ENCODE results near the gene RBCK1. TPM values are rescaled to one million over a fixed set of nuclear protein-coding genes. Genes with fewer than 3 reads are reported as not detected.

Gene RBCK1
- total RNA-seq, 1 donor from 2014 or later: 67.0 TPM

DNA sequence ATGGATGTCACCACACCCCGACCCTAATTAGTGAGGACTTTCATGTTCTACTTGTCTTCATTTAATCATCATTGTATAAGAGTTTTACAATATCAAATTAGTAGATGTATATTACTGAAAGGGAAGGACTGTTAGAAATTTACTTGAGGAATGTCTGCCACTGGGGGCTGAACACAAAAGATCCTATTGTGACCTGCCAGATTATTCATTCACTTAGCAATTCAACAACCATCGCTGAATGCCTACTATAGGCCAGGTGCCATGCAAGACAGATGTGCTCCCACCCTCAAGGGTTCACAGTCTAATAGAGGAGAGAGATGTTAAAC is 8.0 kb upstream of the RBCK1 start:
- H3K4me1 ChIP-seq: no peaks in the 10 kb centered on the region
- H3K36me3 ChIP-seq: peaks cover 0 to 14% of the 10 kb centered on the region in 2 donors
- no peak overlapping the region for H3K27ac ChIP-seq
- TF ChIP-seq POLR2AphosphoS5 (IDR thresholded peaks at IDR 0.05; ENCODE audit: insufficient read depth in 1 of 2, low read depth in 1 of 2) (no peak), POLR2A (IDR thresholded peaks at IDR 0.05) (no peak)
- TF ChIP-seq, protein P1, sequence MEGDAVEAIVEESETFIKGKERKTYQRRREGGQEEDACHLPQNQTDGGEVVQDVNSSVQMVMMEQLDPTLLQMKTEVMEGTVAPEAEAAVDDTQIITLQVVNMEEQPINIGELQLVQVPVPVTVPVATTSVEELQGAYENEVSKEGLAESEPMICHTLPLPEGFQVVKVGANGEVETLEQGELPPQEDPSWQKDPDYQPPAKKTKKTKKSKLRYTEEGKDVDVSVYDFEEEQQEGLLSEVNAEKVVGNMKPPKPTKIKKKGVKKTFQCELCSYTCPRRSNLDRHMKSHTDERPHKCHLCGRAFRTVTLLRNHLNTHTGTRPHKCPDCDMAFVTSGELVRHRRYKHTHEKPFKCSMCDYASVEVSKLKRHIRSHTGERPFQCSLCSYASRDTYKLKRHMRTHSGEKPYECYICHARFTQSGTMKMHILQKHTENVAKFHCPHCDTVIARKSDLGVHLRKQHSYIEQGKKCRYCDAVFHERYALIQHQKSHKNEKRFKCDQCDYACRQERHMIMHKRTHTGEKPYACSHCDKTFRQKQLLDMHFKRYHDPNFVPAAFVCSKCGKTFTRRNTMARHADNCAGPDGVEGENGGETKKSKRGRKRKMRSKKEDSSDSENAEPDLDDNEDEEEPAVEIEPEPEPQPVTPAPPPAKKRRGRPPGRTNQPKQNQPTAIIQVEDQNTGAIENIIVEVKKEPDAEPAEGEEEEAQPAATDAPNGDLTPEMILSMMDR (IDR thresholded peaks at IDR 0.05): no peak
- no peak overlapping the region for H3K4me3 ChIP-seq
- intact Hi-C loops (cut with DNase I): loop anchor here (10.0 kb wide), 1 partner anchor 55 kb away; the partner anchor contains the start of gene NRSN2
- no peaks in the 10 kb centered on the region for H3K9me3 ChIP-seq
- no peak for DNase-seq (ENCODE audit: extremely low spot score in 2 of 2)
- H3K27me3 ChIP-seq: no peaks in the 10 kb centered on the region

GRCh38 chr20:400454-401275 is 7.4 kb upstream of the RBCK1 start:
- Histone ChIP-seq H3K27ac (no peak overlapping the region), H3K4me1 (no peaks in the 10 kb centered on the region), H3K4me3 (no peak overlapping the region), H3K36me3 (peaks cover 0 to 14% of the 10 kb centered on the region in 2 donors), H3K9me3 (no peaks in the 10 kb centered on the region), H3K27me3 (no peaks in the 10 kb centered on the region)
- intact Hi-C loops (cut with DNase I): loop anchor here (10.0 kb wide), 1 partner anchor 56 kb away; the partner anchor contains the start of gene NRSN2
- TF ChIP-seq POLR2AphosphoS5 (IDR thresholded peaks at IDR 0.05; ENCODE audit: insufficient read depth in 1 of 2, low read depth in 1 of 2): no peak
- TF ChIP-seq, protein P1 (IDR thresholded peaks at IDR 0.05): no peak
- no peak for TF ChIP-seq POLR2A (IDR thresholded peaks at IDR 0.05)
- DNase-seq (ENCODE audit: extremely low spot score in 2 of 2): no peak

- Histone ChIP-seq H3K27me3 (no peaks in the 10 kb centered on the region), H3K27ac (no peak overlapping the region), H3K4me1 (peaks cover 2% of the 10 kb centered on the region), H3K4me3 (no peak overlapping the region), H3K9me3 (no peaks in the 10 kb centered on the region), H3K36me3 (peaks cover 0 to 3% of the 10 kb centered on the region in 2 donors)
- intact Hi-C loops (cut with DNase I): loop anchor here (10.0 kb wide), 1 partner anchor 57 kb away; the partner anchor contains the start of gene NRSN2
- DNase-seq (ENCODE audit: extremely low spot score in 2 of 2): no peak
- TF ChIP-seq POLR2A (IDR thresholded peaks at IDR 0.05) (no peak), POLR2AphosphoS5 (IDR thresholded peaks at IDR 0.05; ENCODE audit: insufficient read depth in 1 of 2, low read depth in 1 of 2) (no peak)
- TF ChIP-seq, protein P1 (IDR thresholded peaks at IDR 0.05): no peak
Observed at GRCh38 chr20:401682-402495, 6.2 kb upstream of the RBCK1 start.

GRCh38 chr20:402496-402885 is 5.6 kb upstream of the RBCK1 start:
- Histone ChIP-seq H3K36me3 (no peaks in the 10 kb centered on the region), H3K4me1 (peaks cover 8% of the 10 kb centered on the region), H3K27ac (no peak overlapping the region), H3K4me3 (no peak overlapping the region), H3K9me3 (no peaks in the 10 kb centered on the region), H3K27me3 (no peaks in the 10 kb centered on the region)
- DNase-seq (ENCODE audit: extremely low spot score in 2 of 2): no peak
- intact Hi-C loops (cut with DNase I): loop anchor here (10.0 kb wide), 1 partner anchor 58 kb away; the partner anchor contains the start of gene NRSN2
- TF ChIP-seq POLR2AphosphoS5 (IDR thresholded peaks at IDR 0.05; ENCODE audit: insufficient read depth in 1 of 2, low read depth in 1 of 2) (no peak), POLR2A (IDR thresholded peaks at IDR 0.05) (no peak)

DNA sequence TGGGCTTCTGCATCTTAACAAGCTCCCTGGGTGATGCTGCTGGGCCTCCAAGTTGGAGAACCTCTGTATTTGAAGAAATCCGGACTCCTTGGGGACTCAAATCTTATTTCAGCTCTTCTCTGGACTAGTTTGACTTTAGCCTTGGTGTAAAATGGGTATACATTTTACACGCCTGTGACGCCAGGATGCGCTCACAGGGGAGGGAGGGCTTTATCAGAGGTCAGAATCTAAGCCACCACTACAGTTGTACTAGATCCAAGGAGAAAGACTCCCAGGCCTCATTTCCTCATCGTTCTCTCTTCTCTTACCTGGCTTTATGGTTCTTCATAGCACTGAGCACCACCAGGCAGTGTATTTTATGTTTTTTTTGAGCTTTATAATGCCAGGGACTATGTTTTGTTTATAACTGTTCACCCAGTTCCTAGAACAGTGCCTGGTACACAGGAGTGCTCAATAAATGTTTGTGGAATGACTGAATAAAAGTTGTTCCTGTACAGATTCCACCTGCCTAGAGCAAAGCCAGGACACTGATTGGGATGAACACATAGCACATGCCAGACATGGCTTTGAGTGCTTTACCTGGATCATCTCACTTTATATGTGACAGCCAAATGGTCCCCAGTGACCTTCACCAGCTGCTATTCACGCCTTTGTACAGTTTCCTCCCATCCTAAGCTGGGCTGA is 5.1 kb upstream of the RBCK1 start:
- intact Hi-C loops (cut with DNase I): loop anchor here (10.0 kb wide), 1 partner anchor 58 kb away; the partner anchor contains the start of gene NRSN2
- Histone ChIP-seq H3K27me3 (no peaks in the 10 kb centered on the region), H3K4me1 (peaks cover 8% of the 10 kb centered on the region), H3K36me3 (no peaks in the 10 kb centered on the region), H3K27ac (no peak overlapping the region), H3K4me3 (no peak overlapping the region), H3K9me3 (no peaks in the 10 kb centered on the region)
- TF ChIP-seq POLR2AphosphoS5 (IDR thresholded peaks at IDR 0.05; ENCODE audit: insufficient read depth in 1 of 2, low read depth in 1 of 2): no peak
- TF ChIP-seq, protein P1 (IDR thresholded peaks at IDR 0.05): no peak
- TF ChIP-seq POLR2A (IDR thresholded peaks at IDR 0.05): no peak
- no peak for DNase-seq (ENCODE audit: extremely low spot score in 2 of 2)

Measured in vagina (tissue), 2 donors.